ENCODE measurements around the gene DHRS9.

GRCh38 chr2:169081551-169081950 is 12.2 kb downstream of the DHRS9 start:
- no peak for TF ChIP-seq CTCF (IDR thresholded peaks at IDR 0.05)
- TF ChIP-seq POLR2A (IDR thresholded peaks at IDR 0.05) = no peak

All from uterus (tissue), 2 donors.